Activated CD4-positive, alpha-beta T cell treated with anti-CD3 and anti-CD28 coated beads for 48 hours (primary cell): ENCODE data around the gene SBK1.
A peak's percentile ranks its signal among the peaks of the same experiment; 100 is the strongest.
"Not testable (repeated sequence)": the region's sequence is repeated elsewhere in the genome, so short reads cannot be mapped to it uniquely, and the experiment has no call there.

Experiments
- DNase-seq: peaks from one replicate; pipeline ENCODE4 v3.0.0-alpha.2; 2020

The SBK1 gene

DNA sequence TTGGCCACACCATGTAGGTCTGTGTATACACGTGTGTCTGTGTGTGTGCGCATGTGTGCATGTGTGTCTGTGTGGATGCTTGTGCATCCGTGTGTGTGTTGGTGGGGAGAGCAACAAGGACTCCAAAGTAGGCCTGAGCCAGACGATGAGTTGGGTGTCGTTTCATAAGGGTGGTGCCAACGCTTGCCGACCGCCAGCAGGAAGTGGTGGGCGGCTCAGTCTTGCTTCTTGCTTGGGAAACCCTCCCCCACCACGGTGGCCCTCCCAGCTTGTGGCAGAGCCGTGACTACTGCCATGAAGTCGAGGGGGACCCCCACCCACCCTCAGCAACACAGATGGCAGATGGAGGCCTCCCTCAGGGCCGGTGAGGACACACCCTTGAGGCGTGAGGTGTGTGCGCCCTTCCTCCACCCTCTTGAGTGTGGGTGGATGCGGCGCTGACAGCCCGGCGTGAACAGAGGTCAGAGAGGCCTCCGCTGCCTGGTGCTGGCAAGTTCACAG, 17.5 kb downstream of the SBK1 start:
- DNase-seq, result peak; percentile 86

DNA sequence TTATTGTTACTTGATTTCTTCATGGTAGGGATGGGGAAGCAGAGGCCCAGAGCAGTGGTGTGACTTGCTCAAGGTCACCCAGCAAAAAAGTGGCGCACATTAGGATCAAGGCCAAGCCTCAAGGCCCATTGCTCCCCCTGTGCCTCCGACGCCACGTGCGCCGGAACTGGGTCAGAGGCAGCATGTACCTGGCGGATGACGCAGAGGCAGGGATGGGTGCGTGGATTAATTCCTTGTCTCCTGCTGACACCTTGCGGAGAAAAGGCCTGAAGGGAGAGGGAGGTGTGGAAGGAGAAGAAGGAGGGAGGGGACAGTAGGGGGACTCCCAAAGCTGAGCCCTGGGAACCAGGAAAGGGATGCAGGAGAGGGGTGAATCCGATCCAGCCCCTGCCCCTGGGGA, 18.5 kb downstream of the SBK1 start:
- DNase-seq, result no peak

DNA sequence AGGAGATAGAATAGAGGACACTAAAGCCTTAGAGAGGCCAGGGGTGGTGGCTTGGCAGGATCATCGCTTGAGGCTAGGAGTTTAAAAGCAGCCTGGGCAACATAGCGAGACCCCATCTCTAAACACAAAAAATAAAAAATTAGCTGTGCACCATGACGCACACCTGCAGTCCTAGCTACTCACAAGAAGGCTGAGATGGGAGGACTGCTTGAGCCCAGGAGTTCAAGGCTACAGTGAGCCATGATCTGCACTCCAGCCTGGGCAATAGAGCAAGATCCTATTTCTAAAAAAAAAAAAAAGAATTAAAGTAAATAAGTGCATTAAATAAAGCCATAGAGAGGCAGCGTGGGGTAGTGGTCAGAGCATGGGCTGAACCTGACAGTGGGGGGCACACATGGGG, 19.1 kb downstream of the SBK1 start:
- DNase-seq, result no peak

DNA sequence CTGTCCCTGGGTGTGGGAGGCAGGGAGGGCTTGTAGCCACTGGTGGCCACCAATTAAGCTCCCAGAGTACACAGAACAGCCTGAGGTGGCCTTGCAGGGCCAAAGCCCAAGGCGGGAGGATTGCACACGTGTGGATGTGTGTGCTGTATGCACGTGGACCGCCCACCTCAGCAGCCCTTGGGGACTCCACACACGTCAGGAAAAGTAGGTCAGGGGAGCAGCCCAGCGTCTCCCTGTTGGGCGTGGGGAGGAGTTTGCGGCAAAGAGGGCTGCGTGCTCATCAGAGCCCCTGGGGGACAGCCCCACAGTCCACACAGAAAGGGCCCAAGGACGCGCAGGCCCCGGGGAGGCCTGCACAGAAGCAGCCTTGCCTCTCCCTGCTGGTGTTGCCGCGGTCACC, 19.6 kb downstream of the SBK1 start:
- no peak for DNase-seq

DNA sequence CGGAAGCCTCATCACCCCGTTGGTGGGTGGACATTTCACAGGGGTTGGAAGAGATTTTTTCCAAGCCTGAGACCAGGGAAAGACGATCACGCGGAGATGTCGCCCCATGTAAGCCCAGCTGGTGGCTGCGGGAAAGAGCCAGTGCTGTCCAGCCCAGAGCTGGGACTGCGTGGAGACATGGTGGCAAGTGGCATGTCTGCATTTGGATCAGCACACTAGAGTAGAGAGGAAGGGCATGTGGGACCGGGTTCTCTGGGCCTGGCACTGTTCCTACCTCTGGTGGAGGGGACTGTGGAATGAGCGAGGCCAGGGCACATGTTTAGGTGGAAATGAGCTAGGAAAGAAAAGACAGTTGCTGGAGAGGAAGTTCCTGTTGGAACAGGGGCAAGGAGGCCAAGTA, 20.0 kb downstream of the SBK1 start:
- DNase-seq, result no peak

DNA sequence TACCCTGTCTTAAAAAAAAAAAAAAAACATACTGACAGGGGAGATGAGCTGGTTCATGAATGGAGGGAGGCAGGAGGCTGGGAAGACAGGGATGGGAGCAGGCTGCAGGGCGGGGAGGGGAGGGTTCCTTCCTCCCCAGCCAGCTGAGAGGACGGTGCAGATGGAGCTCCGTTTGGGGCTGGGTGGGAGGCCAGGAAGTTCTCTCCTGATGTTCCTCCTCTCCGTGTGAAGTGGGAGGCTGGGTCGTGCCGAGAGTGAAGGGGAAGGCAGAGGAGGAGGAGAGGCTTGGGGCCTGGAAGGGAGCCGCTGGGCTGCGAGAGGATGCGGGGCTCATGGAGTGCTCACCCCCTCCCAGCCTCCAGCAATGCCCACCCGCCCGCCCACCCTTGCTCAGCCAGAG, 21.3 kb downstream of the SBK1 start:
- no peak for DNase-seq

DNA sequence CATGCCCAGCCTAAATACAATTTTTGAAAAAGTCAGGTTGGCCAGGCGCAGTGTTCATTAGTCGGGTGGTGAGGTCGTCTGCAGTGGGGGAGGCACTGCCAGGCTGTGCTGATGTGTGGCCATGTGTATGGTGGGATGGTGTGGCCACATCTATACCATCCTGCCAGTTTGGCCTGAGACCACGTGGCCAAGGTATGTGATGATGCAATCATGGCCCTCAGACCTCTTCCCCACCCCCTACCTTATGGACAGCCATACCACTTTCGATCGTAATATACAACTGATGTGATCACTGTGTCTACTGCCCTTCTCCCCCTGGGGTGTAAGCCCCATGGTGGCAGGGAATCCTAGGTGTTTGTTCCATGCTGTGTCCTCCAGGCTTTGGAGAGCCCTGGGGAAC, 23.7 kb downstream of the SBK1 start:
- DNase-seq, result no peak

DNA sequence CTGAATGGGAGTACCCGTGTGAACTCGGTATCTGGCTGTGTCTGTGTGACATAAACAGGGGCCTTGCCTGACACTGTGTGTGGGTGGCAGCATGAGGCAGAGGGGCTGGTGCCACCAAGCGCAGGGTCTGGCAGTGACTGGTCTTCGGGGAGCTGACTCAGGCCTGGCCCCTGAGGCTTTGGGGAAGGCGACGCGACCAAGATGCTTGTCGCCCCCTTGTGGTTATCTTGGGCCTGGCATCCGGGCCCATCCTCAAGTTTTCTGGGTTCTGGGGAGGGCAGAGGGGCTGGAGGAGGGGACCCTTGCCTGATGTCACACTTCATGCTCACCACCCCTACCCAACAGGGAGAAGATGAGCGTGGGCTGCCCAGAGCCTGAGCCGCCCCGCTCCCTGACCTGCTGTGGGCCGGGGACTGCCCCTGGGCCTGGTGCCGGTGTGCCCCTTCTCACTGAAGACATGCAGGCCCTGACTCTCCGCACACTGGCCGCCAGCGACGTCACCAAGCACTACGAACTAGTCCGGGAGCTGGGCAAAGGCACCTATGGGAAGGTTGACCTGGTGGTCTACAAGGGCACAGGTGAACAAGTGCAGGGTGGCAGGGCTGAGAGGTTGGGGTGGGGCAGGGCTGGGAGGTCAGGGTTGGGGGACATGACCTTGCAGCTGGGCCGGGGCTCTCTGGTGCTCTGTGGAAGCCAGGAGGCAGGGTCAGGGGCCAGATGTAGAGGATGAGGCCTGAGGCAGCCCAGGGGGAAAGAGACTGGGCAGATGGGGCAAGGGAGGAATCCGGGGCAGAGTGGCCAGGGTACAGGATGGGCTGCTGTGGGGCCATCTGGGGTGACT, 24.9 kb downstream of the SBK1 start:
- peak; percentile 82 for DNase-seq

DNA sequence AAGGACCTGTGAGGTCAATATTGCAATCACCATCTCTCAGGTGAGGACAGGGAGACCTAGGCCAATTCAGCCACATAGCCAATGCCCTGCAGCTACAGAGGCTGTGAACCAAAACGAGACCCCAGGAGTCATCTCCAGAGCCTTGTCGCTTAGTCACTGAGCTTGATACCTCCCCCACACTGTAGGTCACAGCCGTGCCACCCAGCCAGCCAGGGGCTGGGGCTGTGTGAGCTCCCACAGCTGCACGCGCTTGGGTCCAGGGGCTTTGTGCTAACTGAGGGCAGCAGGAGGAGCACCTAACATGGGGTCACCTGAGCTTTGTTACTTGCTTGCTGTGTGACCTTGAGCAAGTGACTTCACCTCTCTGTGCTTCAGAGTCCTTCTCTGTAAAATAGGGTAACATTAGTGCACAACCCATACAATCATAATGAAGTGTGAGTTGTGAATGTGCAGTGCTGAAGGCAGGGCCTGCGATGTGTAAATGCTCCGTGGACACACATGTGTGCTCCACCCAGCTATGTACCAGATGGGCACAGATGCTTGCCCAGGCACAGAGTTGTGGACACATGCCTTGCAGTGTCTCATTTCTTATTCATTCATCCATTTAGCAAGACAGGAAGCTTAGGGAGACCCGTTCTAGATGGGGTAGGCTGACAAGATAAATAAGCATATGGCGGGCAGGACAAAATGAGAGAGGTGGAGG, 25.9 kb downstream of the SBK1 start:
- DNase-seq, result no peak

DNA sequence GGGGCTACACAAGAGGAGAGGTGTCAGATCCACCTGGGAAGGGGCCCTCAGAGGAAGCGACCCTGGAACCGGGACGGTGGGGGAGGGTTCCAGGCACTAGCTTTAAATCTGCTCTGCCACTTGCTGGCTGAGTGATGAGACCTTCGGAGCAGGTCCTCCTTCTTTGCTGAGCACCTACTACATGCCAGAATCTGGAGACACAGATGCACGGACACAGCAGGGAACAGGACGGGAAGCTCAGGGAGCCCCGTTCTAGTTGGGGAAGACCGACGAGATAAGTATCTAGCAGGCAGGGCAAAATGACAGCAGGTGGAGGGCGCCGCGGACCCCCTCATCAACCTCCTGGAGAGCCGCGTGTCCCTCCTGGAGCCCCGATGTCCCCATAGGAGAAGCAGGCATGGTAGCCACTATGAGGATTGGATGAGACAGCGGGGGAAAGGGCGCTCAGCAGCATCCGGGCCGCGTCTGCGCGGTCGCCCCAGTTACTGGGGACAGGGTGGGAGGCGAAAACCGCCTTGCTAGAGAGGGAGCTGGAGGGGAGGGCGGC, 27.2 kb downstream of the SBK1 start:
- no peak for DNase-seq

DNA sequence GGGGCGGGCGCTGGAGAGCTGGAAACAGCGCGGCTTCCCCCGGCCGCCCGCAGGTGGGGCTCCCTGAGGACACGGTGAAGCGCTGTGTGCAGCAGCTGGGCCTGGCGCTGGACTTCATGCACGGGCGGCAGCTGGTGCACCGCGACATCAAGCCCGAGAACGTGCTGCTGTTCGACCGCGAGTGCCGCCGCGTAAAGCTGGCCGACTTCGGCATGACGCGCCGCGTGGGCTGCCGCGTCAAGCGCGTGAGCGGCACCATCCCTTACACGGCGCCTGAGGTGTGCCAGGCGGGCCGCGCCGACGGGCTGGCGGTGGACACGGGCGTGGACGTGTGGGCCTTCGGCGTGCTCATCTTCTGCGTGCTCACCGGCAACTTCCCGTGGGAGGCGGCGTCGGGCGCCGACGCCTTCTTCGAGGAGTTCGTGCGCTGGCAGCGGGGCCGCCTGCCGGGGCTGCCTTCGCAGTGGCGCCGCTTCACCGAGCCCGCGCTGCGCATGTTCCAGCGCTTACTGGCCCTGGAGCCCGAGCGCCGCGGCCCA, 27.8 kb downstream of the SBK1 start:
- no peak for DNase-seq

DNA sequence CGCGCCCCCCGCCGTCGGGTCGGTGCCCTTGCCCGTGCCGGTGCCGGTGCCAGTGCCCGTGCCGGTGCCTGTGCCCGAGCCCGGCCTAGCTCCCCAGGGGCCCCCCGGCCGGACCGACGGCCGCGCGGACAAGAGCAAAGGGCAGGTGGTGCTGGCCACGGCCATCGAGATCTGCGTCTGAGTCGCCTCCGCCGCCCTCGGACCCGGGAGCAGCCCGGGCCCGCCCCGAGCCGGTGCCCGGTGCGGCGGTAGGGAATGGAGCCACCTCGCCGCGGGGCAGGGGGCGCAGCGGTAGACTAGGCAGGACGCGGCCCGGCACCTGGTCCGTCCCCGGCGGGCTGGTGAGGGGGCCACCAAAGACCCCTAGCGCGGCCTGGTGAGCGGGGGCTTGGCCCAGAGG, 28.4 kb downstream of the SBK1 start:
- DNase-seq, result no peak

DNA sequence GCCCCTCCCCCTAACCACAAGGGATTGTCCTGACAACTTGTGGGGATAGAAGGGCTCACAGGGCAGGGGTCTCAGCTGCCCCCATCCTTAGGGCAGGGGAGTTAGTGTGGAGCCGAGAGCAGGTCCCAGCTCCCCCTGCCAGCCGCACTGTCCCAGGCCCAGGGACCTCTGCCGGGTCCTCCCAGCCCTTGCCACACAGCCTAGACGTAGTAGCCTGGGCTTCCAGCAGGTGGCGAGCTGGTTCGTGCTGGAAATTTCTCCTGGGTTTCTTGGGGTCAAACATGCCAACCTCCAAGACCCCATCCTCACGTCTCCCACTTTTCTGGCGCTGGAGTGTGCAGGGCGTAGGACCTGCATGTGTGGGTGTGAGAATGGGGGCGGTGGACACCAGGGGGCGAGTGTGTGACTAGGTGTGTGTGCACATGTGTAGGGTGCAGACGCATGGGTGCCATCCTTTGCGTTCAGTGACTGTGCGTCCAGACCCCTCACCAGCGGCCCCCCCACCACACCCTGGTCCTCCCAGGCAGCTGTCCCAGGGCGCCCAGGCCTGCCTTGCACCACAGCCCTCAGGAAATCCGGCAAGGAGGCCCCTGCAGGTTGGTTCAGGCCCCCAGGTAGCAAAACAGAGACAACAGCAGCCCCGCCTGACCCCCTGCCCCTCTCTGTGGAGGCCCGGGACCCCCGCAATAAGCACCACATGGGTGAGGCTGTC, 29.5 kb downstream of the SBK1 start:
- DNase-seq, result peak; percentile 66

DNA sequence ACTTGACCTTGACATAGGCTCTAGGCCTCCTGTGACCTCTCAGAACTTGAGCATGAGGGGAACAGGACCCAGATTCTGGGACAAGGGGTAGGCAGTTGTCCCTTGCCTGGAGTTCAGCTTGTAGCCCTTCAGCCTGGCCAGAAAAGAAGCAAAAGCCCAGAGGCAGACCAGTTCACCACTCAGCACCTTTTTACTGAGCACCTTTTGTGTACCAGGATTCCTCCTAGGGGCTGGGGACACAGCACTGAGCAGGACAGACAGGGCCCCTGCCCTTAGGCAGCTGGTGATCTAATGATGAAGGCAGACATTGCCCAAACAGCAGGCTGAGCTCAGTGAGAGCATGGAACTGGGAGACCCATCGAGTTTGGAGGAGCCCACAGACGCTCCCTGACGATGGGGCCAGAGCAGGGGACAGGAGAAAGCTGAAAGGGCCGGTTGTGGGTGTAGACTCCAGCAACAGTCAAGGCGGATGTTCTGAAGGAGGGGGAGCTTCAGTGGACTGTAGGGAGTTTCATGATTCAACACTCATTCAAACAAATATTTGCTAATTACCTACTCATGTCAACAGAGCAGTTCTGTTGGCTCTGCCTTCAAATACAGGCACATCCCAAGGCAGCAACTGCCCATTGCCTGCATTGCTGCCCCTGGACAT, 32.0 kb downstream of the SBK1 start:
- DNase-seq, result no peak

DNA sequence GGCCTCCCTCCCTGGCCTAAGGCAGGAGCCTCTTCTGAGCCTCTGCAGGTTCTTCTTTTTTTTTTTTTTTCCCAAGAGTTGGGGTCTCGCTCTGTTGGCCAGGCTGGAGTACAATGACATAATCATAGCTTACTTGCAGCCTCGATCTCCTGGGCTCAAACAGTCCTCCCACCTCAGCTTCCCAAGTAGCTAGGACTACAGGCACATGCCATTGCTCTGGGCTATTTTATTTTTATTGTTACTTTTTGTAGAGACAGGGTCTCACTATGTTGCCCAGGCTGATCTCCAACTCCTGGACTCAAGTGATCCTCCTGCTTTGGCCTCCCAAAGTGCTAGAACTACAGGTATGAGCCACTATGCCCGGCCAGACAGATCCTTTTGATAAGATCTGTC, 32.6 kb downstream of the SBK1 start:
- DNase-seq, result no peak

DNA sequence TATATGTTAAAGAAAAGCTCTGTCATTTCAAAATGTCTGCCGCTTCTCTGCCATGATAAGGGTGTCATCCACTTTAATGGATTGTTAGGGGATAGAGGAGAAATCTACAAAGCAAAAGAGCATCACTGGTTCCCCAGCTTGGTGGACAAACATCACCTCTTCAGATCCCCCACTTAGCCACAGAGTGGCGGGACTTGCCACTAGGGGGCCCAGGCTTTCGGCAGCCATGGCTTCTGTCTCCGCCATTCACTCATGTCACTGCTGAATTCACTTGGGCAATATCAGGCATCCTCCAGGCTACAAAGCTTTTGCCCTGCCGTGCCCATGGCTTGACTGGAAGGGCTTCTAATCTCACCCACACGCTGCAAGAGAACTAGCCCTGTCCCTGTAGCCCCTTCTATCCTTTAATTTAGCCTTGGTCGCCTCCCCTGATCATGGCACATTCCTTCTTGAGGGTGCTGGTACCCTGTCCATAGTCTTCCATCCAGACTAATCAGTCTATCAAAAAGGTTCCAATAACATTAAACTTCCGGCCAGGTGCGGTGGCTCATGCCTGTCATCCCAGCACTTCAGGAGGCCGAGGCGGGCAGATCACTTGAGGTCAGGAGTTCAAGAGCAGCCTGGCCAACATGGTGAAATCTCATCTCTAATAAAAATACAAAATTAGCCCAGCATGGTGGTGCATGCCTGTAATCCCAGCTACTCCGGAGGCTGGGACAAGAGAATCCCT, 34.7 kb downstream of the SBK1 start:
- peak; percentile 83 for DNase-seq

DNA sequence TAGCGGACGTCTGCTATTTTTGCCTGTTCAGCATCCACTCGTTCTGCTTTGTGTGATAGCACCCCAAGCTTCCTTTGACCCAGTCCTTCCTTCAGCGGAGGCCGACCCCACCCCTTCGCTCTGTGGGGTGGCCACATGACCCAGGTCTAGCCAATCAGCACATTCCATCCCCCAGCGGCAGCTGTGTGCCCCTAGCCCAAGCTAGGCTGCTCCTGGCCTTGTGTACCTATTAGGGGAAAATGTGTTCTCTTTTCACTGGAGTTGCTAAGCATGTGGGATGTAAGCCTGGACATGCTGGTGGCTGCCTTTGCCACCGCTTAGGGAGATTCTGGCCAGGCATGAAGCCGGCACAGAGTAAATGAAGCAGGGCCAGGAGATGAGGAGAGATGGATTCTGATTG, 37.9 kb downstream of the SBK1 start:
- DNase-seq, result peak; percentile 26

DNA sequence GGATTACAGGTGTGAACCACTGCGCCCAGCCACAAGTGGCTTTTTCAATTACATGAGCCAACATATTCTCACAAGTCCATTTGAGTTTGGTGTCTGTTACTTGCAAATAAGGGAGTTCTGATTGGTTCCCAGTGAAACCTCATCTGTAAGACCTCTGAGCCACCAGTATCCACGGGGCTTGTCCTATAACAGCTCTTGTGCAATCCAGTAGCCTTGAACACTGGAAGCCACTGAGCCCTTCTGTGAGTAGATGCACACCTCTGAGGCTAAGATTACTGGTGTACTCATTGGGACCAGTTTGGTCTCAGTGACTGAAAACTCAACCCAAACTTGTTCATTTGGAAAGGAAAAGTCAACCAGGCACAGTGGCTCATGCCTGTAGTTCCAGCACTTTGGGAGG, 38.7 kb downstream of the SBK1 start:
- DNase-seq, result not testable (repeated sequence)

DNA sequence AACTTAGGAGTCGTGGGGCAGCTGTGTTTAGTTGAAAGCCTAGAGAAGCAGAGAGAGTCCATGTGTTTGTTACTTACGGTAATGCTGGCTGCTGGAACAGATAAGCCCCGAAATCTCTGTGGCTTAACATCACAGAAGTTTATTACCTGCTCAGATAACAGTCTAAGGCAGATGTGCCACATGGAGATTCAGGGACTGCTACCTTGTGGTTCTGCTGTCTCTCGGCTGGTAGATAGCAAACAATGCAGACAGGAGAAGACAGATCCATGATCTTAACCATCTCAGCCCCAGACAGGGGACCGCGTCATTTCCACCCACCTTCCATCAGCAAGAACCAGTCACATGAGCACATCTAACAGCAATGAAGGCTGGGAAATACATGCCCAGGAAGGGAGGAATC, 40.3 kb downstream of the SBK1 start:
- DNase-seq, result not testable (repeated sequence)

DNA sequence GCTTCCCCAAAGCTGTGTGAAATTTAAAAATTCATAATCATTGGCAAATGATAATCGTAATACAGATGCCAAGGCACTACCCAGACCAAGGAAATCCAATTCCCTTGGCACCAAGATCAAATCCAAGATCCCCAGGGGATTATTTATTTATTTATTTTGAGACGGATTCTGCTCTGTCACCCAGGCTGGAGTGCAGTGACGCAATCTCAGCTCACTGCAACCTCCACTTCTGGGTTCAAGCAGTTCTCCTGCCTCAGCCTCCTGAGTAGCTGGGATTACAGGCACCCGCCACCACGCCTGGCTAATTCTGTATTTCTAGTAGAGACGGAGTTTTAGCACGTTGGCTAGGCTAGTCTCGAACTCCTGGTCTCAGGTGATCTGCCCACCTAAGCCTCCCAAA, 43.4 kb downstream of the SBK1 start:
- DNase-seq, result not testable (repeated sequence)

DNA sequence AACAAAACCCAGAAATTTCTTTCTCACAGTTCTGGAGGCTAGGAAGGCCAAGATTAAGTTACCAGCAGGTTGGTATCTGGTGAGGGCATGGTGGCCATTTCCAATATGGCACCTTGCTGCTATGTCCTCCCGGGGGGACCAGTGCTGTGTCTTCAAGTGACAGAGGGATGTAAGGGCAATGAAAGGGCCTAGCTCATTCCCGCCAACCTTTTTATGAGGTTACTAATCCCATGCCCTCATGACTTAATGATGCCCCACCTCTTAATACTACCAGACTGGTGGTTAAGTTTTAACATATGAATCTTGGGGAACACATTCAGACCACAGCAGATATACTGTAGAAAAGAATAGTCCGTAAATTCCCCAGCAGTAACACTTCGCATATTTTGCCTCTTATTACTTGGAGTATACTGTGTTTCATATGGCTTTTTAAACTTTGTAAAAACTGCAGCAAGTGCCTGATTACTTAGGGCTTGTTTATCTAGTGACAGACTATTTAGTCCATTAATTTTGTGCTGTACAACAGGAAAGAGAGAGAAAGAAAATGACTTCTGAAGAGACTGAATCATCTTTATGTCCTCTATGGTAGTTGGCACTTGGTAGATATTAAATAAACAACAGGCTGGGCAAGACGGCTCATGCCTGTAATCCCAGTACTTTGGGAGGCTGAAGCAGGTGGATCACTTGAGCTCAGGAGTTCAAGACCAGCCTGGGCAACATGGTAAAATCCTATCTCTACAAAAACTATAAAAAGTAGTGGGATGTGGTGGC, 44.8 kb downstream of the SBK1 start:
- DNase-seq, result not testable (repeated sequence)
